ENCODE measurements around the gene ANGEL2. TPM values are rescaled to one million over a fixed set of nuclear protein-coding genes. Genes with fewer than 3 reads are reported as not detected.

Gene ANGEL2
- total and polyA plus RNA-seq, 2 of the 13 experiments (the other 11 are each of a cell fraction or from before 2014, with no cell fraction given), result 12.3 to 25.4 TPM

- peak; percentile 87; the same call in 1 of the 2 replicates for TF ChIP-seq ZSCAN21 (CRISPR knock-in tag; IDR thresholded peaks at IDR 0.05; ENCODE audit: borderline replicate concordance)
- peak; percentile 76; the same call in 1 of the 2 replicates for TF ChIP-seq MEIS1 (CRISPR knock-in tag; IDR thresholded peaks at IDR 0.05; ENCODE audit: borderline replicate concordance)
- TF ChIP-seq STAG1 (CRISPR knock-in tag; IDR thresholded peaks at IDR 0.05), result no peak
- no peak for TF ChIP-seq ZFP82 (CRISPR knock-in tag; IDR thresholded peaks at IDR 0.05; ENCODE audit: borderline replicate concordance)
- peak; percentile 49; the same call in 1 of the 2 replicates for TF ChIP-seq TBX2 (CRISPR knock-in tag; IDR thresholded peaks at IDR 0.05; ENCODE audit: borderline replicate concordance)
- no peak for TF ChIP-seq NFIC (IDR thresholded peaks at IDR 0.05; ENCODE audit: low read length)
- peak; percentile 82 for TF ChIP-seq KLF12 (CRISPR knock-in tag; IDR thresholded peaks at IDR 0.05; ENCODE audit: borderline replicate concordance)
- 0 out of 2 replicates have a peak, but pooled peaks have one; percentile 33 for TF ChIP-seq NAIF1 (CRISPR knock-in tag; IDR thresholded peaks at IDR 0.05; ENCODE audit: borderline replicate concordance)
- no peak for TF ChIP-seq ZNF512 (CRISPR knock-in tag; IDR thresholded peaks at IDR 0.05)
- TF ChIP-seq SOX5 (CRISPR knock-in tag; IDR thresholded peaks at IDR 0.05; ENCODE audit: borderline replicate concordance), result no peak
- TF ChIP-seq ZBTB43 (CRISPR knock-in tag; conservative IDR thresholded peaks at IDR 0.05), result peak; percentile 24; the same call in 1 of the 2 replicates
- TF ChIP-seq ZKSCAN1 (IDR thresholded peaks at IDR 0.05; ENCODE audit: low read length), result no peak
- no peak for TF ChIP-seq ZNF180 (CRISPR knock-in tag; IDR thresholded peaks at IDR 0.05; ENCODE audit: borderline replicate concordance, low read depth)
- no peak for TF ChIP-seq EEA1 (CRISPR knock-in tag; IDR thresholded peaks at IDR 0.05; ENCODE audit: borderline replicate concordance)
- TF ChIP-seq, protein P1, sequence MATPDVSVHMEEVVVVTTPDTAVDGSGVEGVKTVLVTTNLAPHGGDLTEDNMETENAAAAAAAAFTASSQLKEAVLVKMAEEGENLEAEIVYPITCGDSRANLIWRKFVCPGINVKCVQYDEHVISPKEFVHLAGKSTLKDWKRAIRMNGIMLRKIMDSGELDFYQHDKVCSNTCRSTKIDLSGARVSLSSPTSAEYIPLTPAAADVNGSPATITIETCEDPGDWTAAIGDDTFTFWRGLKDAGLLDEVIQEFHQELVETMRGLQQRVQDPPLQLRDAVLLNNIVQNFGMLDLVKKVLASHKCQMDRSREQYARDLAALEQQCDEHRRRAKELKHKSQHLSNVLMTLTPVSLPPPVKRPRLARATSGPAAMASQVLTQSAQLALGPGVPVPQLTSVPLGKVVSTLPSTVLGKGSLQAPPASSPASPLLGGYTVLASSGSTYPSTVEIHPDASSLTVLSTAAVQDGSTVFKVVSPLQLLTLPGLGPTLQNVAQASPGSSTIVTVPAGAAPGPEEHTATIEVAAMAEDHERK (CRISPR knock-in tag; IDR thresholded peaks at IDR 0.05; ENCODE audit: low read depth), result no peak
- TF ChIP-seq KDM6A (CRISPR knock-in tag; IDR thresholded peaks at IDR 0.05; ENCODE audit: low read depth), result no peak
- no peak for TF ChIP-seq ZNF674 (CRISPR knock-in tag; IDR thresholded peaks at IDR 0.05; ENCODE audit: low read depth)
- TF ChIP-seq ZNF574 (CRISPR knock-in tag; IDR thresholded peaks at IDR 0.05), result peak; percentile 84
- TF ChIP-seq NKX3-1 (CRISPR knock-in tag; IDR thresholded peaks at IDR 0.05), result peak; percentile 53; the same call in 1 of the 2 replicates
- no peak for TF ChIP-seq ZNF839 (CRISPR knock-in tag; IDR thresholded peaks at IDR 0.05; ENCODE audit: borderline replicate concordance)
Measured at GRCh38 chr1:213051127-213051880, 35.6 kb upstream of the ANGEL2 start, which contains the start of gene RPS6KC1 (continued).

All from HepG2 (cell line).